SH-SY5Y (cell line): ENCODE measurements around the gene TMEM232.

Experiments
- GATA2 ChIP-seq: IDR thresholded peaks from 2 replicates; pipeline ENCODE4 v1.6.1; 2011; ENCODE audit warnings: mild to moderate bottlenecking, low read depth, low read length
- GATA3 ChIP-seq: IDR thresholded peaks from 2 replicates; pipeline ENCODE4 v1.6.1; 2011; ENCODE audit warnings: low read depth, mild to moderate bottlenecking, low read length, moderate library complexity

- no peak for TF ChIP-seq GATA3
- no peak for TF ChIP-seq GATA2
These were observed 82.1 kb downstream of the TMEM232 start for GRCh38 chr5:110644357-110644756.
